Islet of Langerhans (tissue), 1 donor: ENCODE results near the gene TBC1D19.

Source experiments
- FAIRE-seq: peaks from one replicate; lab custom pipeline; 2011; peaks lifted over from hg19 to GRCh38; lab: Jason Lieb, UNC

Gene TBC1D19

GRCh38 chr4:26784207-26784865 lies 200.5 kb downstream of the TBC1D19 start:
- no peak for FAIRE-seq

- FAIRE-seq: no peak
Observed at GRCh38 chr4:26785312-26785711, 201.4 kb downstream of the TBC1D19 start.

- no peak for FAIRE-seq
Observed at GRCh38 chr4:26785810-26786209, 201.9 kb downstream of the TBC1D19 start.

- FAIRE-seq: no peak
Observed at GRCh38 chr4:26786916-26787315, 203.0 kb downstream of the TBC1D19 start.

GRCh38 chr4:26787461-26788340 lies 203.8 kb downstream of the TBC1D19 start:
- FAIRE-seq: no peak

GRCh38 chr4:26788341-26788733 lies 204.5 kb downstream of the TBC1D19 start:
- no peak for FAIRE-seq

- no peak for FAIRE-seq
Observed at GRCh38 chr4:26789208-26789607, 205.3 kb downstream of the TBC1D19 start.

GRCh38 chr4:26791346-26791745 lies 207.5 kb downstream of the TBC1D19 start:
- FAIRE-seq: no peak

GRCh38 chr4:26792639-26793038 lies 208.8 kb downstream of the TBC1D19 start:
- no peak for FAIRE-seq

- FAIRE-seq: no peak
Observed at GRCh38 chr4:26793735-26794134, 209.9 kb downstream of the TBC1D19 start.

- no peak for FAIRE-seq
Observed at GRCh38 chr4:26796081-26796480, 212.2 kb downstream of the TBC1D19 start.

GRCh38 chr4:26802790-26803189 lies 218.9 kb downstream of the TBC1D19 start:
- FAIRE-seq: no peak

GRCh38 chr4:26803211-26803861 lies 219.5 kb downstream of the TBC1D19 start:
- FAIRE-seq: no peak

- no peak for FAIRE-seq
Observed at GRCh38 chr4:26804451-26804850, 220.6 kb downstream of the TBC1D19 start.

- FAIRE-seq: no peak
Observed at GRCh38 chr4:26804925-26805324, 221.0 kb downstream of the TBC1D19 start.
